Measurements from ENCODE around the gene KRT77. TPM values are rescaled to one million over a fixed set of nuclear protein-coding genes. Genes with fewer than 3 reads are reported as not detected.

The KRT77 gene
- total and polyA plus RNA-seq, 10 of the 15 experiments (the other 5 are each of a cell fraction or from before 2014, with no cell fraction given): not detected

DNA sequence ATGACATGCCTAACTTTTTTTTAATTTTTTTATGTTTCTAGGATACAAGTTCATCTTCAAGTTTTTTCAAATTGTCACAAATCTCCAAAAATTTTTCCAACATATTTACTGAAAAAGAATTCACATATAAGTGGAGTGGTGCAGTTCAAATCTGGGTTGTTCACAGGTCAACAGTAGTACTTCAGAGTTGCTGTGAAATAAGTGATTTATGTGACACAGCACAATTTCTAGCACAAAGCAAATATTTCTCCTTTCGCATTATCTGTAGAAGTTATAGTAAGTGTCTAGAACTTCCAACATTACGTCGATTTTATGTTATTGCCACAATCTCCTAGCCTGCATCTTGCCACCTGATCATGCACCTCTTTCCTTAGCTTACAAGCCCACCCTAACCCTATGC is 41.7 kb downstream of the KRT77 start:
- Histone ChIP-seq H2AFZ (ENCODE audit: control insufficient read depth, low read depth, low read length) (no peak overlapping the region), H3K4me2 (ENCODE audit: control insufficient read depth, insufficient read depth) (no peak overlapping the region), H3K9ac (ENCODE audit: control insufficient read depth, insufficient read depth, low read length) (no peak overlapping the region), H3K36me3 (ENCODE audit: control insufficient read depth in 2 of 2, insufficient read depth in 2 of 2, low read length in 1 of 2) (no peaks in the 10 kb centered on the region), H3K4me3 (no peak overlapping the region), H3K9me3 (replicated peaks; ENCODE audit: control insufficient read depth, insufficient read depth, low read length) (no peaks in the 10 kb centered on the region), H3K79me2 (ENCODE audit: control insufficient read depth, insufficient read depth, low read length) (no peaks in the 10 kb centered on the region), H3K27me3 (replicated peaks in 1 of 2; ENCODE audit: control insufficient read depth in 2 of 2, insufficient read depth in 2 of 2, low read length in 1 of 2) (peaks cover 2 to 4% of the 10 kb centered on the region in 2 experiments; a peak in 2 of 4 replicates), H3K4me1 (ENCODE audit: control insufficient read depth, insufficient read depth, low read length) (no peaks in the 10 kb centered on the region), H3K27ac (ENCODE audit: control insufficient read depth, insufficient read depth) (no peak overlapping the region), H4K20me1 (ENCODE audit: control insufficient read depth, insufficient read depth) (no peaks in the 10 kb centered on the region)
- SMC1A ChIA-PET (ENCODE audit: uncharacterized antibody, unreplicated experiment): no interaction called here
- WGBS (ENCODE audit: insufficient coverage, insufficient replicate concordance, low lambda C conversion rate, missing lambda C conversion rate): 31% methylated on average over 3 of the region's 3 CpGs
- RAD21 ChIA-PET (ENCODE audit: unreplicated experiment): no interaction called here
- no TSS peak for BruUV-seq (replicated peaks)
- in situ Hi-C loops (cut with MboI): no loop called here
- POLR2A ChIA-PET: no interaction called here
- no peak for ATAC-seq
- TF ChIP-seq KAT2A (conservative IDR thresholded peaks at IDR 0.05; ENCODE audit: control insufficient read depth, low read depth, low read length) (no peak), CBX5 (IDR thresholded peaks at IDR 0.05; ENCODE audit: low read depth) (no peak), JUND (IDR thresholded peaks at IDR 0.05; ENCODE audit: low read depth, low read length) (no peak), SPI1 (IDR thresholded peaks at IDR 0.05; ENCODE audit: borderline replicate concordance, insufficient read depth, low read depth, low read length) (no peak), TCF12 (IDR thresholded peaks at IDR 0.05; ENCODE audit: low read depth, low read length) (no peak)
- TF ChIP-seq, protein P1, sequence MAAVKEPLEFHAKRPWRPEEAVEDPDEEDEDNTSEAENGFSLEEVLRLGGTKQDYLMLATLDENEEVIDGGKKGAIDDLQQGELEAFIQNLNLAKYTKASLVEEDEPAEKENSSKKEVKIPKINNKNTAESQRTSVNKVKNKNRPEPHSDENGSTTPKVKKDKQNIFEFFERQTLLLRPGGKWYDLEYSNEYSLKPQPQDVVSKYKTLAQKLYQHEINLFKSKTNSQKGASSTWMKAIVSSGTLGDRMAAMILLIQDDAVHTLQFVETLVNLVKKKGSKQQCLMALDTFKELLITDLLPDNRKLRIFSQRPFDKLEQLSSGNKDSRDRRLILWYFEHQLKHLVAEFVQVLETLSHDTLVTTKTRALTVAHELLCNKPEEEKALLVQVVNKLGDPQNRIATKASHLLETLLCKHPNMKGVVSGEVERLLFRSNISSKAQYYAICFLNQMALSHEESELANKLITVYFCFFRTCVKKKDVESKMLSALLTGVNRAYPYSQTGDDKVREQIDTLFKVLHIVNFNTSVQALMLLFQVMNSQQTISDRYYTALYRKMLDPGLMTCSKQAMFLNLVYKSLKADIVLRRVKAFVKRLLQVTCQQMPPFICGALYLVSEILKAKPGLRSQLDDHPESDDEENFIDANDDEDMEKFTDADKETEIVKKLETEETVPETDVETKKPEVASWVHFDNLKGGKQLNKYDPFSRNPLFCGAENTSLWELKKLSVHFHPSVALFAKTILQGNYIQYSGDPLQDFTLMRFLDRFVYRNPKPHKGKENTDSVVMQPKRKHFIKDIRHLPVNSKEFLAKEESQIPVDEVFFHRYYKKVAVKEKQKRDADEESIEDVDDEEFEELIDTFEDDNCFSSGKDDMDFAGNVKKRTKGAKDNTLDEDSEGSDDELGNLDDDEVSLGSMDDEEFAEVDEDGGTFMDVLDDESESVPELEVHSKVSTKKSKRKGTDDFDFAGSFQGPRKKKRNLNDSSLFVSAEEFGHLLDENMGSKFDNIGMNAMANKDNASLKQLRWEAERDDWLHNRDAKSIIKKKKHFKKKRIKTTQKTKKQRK (IDR thresholded peaks at IDR 0.05; ENCODE audit: low read depth, low read length): no peak
- TF ChIP-seq, protein P2, sequence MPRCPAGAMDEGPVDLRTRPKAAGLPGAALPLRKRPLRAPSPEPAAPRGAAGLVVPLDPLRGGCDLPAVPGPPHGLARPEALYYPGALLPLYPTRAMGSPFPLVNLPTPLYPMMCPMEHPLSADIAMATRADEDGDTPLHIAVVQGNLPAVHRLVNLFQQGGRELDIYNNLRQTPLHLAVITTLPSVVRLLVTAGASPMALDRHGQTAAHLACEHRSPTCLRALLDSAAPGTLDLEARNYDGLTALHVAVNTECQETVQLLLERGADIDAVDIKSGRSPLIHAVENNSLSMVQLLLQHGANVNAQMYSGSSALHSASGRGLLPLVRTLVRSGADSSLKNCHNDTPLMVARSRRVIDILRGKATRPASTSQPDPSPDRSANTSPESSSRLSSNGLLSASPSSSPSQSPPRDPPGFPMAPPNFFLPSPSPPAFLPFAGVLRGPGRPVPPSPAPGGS (IDR thresholded peaks at IDR 0.05; ENCODE audit: borderline replicate concordance, insufficient read depth, low read depth, low read length, poor library complexity, severe bottlenecking): no peak
- TF ChIP-seq, protein P3, sequence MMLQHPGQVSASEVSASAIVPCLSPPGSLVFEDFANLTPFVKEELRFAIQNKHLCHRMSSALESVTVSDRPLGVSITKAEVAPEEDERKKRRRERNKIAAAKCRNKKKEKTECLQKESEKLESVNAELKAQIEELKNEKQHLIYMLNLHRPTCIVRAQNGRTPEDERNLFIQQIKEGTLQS (IDR thresholded peaks at IDR 0.05; ENCODE audit: borderline replicate concordance, extremely low read depth, low read depth, low read length): no peak
- no peak for DNase-seq (ENCODE audit: low read depth, low spot score)
- no peak for FAIRE-seq
- intact Hi-C loops (cut with micrococcal nuclease; ENCODE audit: unreplicated experiment): no loop called here
- CTCF ChIA-PET: no interaction called here

Data from GM12878 (cell line).